ENCODE results near the gene NIM1K. TPM values are rescaled to one million over a fixed set of nuclear protein-coding genes. Genes with fewer than 3 reads are reported as not detected.

The NIM1K gene
- total and polyA plus RNA-seq, 2 of the 13 experiments (the other 11 are each of a cell fraction or from before 2014, with no cell fraction given), result 0.04 TPM; not detected in 1

DNA sequence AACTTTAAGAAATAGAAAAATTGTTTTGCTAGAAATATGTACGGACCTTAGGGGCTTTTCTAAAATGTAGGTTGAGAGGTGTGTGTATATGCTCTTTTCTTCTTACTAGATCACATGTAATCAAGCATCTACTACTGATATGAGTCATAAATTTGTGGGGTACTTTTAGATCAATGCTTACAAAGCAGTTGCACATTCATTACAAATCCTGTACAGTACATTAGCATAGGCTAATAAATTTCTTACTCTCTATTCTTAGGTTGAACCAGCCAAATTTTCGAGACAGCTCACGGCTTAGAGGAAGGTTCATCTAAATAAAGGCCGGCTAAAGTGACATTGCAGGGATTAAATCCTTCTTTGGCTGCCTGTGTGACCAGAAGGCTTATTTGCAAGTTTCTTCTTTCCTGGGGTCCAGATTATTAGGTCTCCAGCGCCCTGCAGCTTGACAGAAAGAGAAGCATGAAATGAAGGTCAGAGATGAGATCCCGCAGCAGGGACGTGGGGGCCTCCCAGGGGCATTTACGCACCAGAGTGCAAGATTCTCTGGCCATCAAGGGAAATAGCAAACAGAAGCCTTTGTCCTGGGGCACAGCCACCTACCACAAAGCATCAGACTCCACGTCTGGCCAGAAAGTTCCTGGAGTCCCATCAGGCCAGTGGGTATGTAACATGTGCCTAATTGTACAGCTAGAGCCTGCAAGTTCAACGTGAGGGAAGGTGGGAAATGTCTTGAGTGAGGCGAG is 53.0 kb downstream of the NIM1K start (continued):
- TF ChIP-seq GABPA (IDR thresholded peaks at IDR 0.05; ENCODE audit: low read depth, low read length) (no peak), GABPA (CRISPR knock-in tag; IDR thresholded peaks at IDR 0.05; ENCODE audit: low read depth) (no peak), ZNF747 (CRISPR knock-in tag; IDR thresholded peaks at IDR 0.05; ENCODE audit: borderline replicate concordance) (no peak), PITX1 (CRISPR knock-in tag; IDR thresholded peaks at IDR 0.05) (no peak), ZNF484 (CRISPR knock-in tag; IDR thresholded peaks at IDR 0.05; ENCODE audit: borderline replicate concordance, low read depth) (no peak), ZBTB38 (CRISPR knock-in tag; IDR thresholded peaks at IDR 0.05) (no peak), POGZ (CRISPR knock-in tag; IDR thresholded peaks at IDR 0.05) (no peak), GABPB1 (CRISPR knock-in tag; IDR thresholded peaks at IDR 0.05) (no peak), ZNF570 (CRISPR knock-in tag; IDR thresholded peaks at IDR 0.05; ENCODE audit: borderline replicate concordance) (no peak)
- TF ChIP-seq, protein P1, sequence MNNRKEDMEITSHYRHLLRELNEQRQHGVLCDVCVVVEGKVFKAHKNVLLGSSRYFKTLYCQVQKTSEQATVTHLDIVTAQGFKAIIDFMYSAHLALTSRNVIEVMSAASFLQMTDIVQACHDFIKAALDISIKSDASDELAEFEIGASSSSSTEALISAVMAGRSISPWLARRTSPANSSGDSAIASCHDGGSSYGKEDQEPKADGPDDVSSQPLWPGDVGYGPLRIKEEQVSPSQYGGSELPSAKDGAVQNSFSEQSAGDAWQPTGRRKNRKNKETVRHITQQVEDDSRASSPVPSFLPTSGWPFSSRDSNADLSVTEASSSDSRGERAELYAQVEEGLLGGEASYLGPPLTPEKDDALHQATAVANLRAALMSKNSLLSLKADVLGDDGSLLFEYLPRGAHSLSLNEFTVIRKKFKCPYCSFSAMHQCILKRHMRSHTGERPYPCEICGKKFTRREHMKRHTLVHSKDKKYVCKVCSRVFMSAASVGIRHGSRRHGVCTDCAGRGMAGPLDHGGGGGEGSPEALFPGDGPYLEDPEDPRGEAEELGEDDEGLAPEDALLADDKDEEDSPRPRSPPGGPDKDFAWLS (CRISPR knock-in tag; IDR thresholded peaks at IDR 0.05; ENCODE audit: borderline replicate concordance), result no peak
- TF ChIP-seq, protein P2, sequence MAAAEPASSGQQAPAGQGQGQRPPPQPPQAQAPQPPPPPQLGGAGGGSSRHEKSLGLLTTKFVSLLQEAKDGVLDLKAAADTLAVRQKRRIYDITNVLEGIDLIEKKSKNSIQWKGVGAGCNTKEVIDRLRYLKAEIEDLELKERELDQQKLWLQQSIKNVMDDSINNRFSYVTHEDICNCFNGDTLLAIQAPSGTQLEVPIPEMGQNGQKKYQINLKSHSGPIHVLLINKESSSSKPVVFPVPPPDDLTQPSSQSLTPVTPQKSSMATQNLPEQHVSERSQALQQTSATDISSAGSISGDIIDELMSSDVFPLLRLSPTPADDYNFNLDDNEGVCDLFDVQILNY (CRISPR knock-in tag; conservative IDR thresholded peaks at IDR 0.05), result no peak
- TF ChIP-seq, protein P3, sequence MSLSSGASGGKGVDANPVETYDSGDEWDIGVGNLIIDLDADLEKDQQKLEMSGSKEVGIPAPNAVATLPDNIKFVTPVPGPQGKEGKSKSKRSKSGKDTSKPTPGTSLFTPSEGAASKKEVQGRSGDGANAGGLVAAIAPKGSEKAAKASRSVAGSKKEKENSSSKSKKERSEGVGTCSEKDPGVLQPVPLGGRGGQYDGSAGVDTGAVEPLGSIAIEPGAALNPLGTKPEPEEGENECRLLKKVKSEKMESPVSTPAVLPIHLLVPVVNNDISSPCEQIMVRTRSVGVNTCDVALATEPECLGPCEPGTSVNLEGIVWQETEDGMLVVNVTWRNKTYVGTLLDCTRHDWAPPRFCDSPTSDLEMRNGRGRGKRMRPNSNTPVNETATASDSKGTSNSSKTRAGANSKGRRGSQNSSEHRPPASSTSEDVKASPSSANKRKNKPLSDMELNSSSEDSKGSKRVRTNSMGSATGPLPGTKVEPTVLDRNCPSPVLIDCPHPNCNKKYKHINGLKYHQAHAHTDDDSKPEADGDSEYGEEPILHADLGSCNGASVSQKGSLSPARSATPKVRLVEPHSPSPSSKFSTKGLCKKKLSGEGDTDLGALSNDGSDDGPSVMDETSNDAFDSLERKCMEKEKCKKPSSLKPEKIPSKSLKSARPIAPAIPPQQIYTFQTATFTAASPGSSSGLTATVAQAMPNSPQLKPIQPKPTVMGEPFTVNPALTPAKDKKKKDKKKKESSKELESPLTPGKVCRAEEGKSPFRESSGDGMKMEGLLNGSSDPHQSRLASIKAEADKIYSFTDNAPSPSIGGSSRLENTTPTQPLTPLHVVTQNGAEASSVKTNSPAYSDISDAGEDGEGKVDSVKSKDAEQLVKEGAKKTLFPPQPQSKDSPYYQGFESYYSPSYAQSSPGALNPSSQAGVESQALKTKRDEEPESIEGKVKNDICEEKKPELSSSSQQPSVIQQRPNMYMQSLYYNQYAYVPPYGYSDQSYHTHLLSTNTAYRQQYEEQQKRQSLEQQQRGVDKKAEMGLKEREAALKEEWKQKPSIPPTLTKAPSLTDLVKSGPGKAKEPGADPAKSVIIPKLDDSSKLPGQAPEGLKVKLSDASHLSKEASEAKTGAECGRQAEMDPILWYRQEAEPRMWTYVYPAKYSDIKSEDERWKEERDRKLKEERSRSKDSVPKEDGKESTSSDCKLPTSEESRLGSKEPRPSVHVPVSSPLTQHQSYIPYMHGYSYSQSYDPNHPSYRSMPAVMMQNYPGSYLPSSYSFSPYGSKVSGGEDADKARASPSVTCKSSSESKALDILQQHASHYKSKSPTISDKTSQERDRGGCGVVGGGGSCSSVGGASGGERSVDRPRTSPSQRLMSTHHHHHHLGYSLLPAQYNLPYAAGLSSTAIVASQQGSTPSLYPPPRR (CRISPR knock-in tag; IDR thresholded peaks at IDR 0.05; ENCODE audit: borderline replicate concordance), result no peak
